Measurements from ENCODE around the gene DMRTB1.

- TF ChIP-seq CTCF (IDR thresholded peaks at IDR 0.05; ENCODE audit: poor library complexity, severe bottlenecking), result no peak
- no peak for TF ChIP-seq REST (IDR thresholded peaks at IDR 0.05; ENCODE audit: borderline replicate concordance)
- TF ChIP-seq EZH2 (IDR thresholded peaks at IDR 0.05; ENCODE audit: borderline replicate concordance, insufficient read depth, low read length, poor library complexity, severe bottlenecking), result no peak
- TF ChIP-seq POLR2AphosphoS5 (IDR thresholded peaks at IDR 0.05), result no peak
- no peak for TF ChIP-seq EP300 (conservative IDR thresholded peaks at IDR 0.05; ENCODE audit: poor library complexity, severe bottlenecking)
- TF ChIP-seq RAD21 (conservative IDR thresholded peaks at IDR 0.05), result no peak
- TF ChIP-seq TAF1 (IDR thresholded peaks at IDR 0.05; ENCODE audit: low read depth), result no peak
- TF ChIP-seq SMC3 (conservative IDR thresholded peaks at IDR 0.05; ENCODE audit: poor library complexity), result no peak
- no peak for TF ChIP-seq MXI1 (conservative IDR thresholded peaks at IDR 0.05; ENCODE audit: poor library complexity, severe bottlenecking)
Observed at GRCh38 chr1:53504901-53505300, 45.7 kb downstream of the DMRTB1 start.
